Astrocyte of the cerebellum (primary cell): ENCODE results near the gene TNFRSF6B.

Experiments
- DNase-seq: peaks from one replicate; pipeline ENCODE4 v3.0.0-alpha.2; 2011; ENCODE audit warnings: low read depth
- H3K4me3 ChIP-seq: 2 replicates; pipeline ENCODE4 v1.5.1; 2011; ENCODE audit warnings: mild to moderate bottlenecking, low read depth, low read length, moderate library complexity
- CTCF ChIP-seq: IDR thresholded peaks from 2 replicates; pipeline ENCODE4 v1.5.1; 2012; ENCODE audit warnings: low read length, low read depth, moderate library complexity, mild to moderate bottlenecking; ENCODE audit errors: missing control alignments
- in situ Hi-C: cut with HindIII; loops from 2 replicates; pipeline ENCODE4 v1.10.0; 2017; ENCODE audit warnings: low sequenced_read_pairs

The TNFRSF6B gene

GRCh38 chr20:63745961-63746731 lies 49.7 kb downstream of the TNFRSF6B start:
- DNase-seq, result no peak
- no peak for TF ChIP-seq CTCF
- in situ Hi-C loops, result no loop called here
- H3K4me3 ChIP-seq, result no peak overlapping the region

DNA sequence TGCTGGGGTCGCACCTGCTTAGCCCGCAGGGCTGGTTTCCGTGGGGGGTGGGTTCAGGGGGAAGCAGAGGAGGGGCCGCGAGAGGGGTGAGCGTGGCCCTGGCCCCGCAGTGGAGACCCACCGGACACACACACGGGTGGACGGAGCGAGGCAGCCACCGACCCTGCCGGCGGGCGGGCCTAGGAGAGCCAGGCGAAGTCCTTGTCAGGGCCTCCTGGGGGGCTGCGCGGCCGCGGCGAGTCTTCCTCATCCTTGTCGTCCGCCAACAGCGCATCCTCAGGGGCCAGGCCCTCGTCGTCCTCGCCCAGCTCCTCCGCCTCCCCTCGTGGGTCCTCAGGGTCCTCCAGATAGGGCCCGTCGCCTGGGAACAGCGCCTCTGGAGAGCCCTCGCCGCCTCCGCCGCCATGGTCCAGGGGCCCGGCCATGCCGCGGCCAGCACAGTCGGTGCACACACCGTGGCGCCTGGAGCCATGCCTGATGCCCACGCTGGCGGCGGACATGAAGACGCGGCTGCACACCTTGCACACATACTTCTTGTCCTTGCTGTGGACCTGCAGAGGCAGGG lies 50.4 kb downstream of the TNFRSF6B start:
- DNase-seq, result no peak
- no peak overlapping the region for H3K4me3 ChIP-seq
- no peak for TF ChIP-seq CTCF
- in situ Hi-C loops, result no loop called here

DNA sequence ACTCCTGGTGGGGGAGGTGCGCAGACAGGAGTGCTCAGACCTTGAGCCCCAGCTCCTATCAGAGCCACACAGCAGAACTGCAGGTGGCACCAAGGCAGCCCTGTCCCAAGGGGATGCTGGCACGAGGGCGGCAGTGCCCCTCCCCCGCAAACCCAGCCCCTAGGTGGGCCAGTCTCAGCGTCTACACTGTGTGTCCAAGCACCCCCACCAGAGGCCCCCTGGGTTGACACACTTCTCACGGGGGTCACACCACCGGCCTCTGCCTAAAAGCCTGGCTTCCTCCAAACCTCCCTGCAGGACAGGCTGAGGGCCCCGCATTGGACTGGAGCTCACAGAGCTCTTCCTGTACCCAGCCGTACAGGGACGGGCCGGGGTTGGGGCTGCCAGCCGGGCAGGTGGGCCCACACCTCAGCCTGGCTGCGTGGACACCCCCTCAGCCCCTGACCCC lies 51.2 kb downstream of the TNFRSF6B start:
- no peak for DNase-seq
- in situ Hi-C loops, result no loop called here
- no peak overlapping the region for H3K4me3 ChIP-seq
- no peak for TF ChIP-seq CTCF
